COLO829 (cell line): ENCODE results near the gene DLX3.

ENCODE experiments used
- DNase-seq: peaks from one replicate; pipeline ENCODE4 v3.0.0; 2012; ENCODE audit warnings: low spot score

The DLX3 gene

GRCh38 chr17:50023520-50023919, 28.5 kb upstream of the DLX3 start:
- no peak for DNase-seq

GRCh38 chr17:50022463-50023130, 27.6 kb upstream of the DLX3 start:
- no peak for DNase-seq

- DNase-seq, result no peak
Measured at GRCh38 chr17:50021681-50022370, 26.8 kb upstream of the DLX3 start.

GRCh38 chr17:50020841-50021599, 26.0 kb upstream of the DLX3 start:
- DNase-seq, result no peak

GRCh38 chr17:50018909-50019308, 23.9 kb upstream of the DLX3 start:
- DNase-seq, result no peak

GRCh38 chr17:50015146-50015545, 20.1 kb upstream of the DLX3 start:
- DNase-seq, result no peak

- DNase-seq, result no peak
Measured at GRCh38 chr17:50014471-50015088, 19.6 kb upstream of the DLX3 start.

GRCh38 chr17:50013079-50013478, 18.1 kb upstream of the DLX3 start:
- DNase-seq, result no peak

GRCh38 chr17:50009282-50009681, 14.3 kb upstream of the DLX3 start:
- DNase-seq, result no peak

- DNase-seq, result no peak
Measured at GRCh38 chr17:50003911-50004310, 8.9 kb upstream of the DLX3 start.

GRCh38 chr17:49998836-49999511, 4.0 kb upstream of the DLX3 start:
- DNase-seq, result no peak

GRCh38 chr17:49997773-49998703, 3.0 kb upstream of the DLX3 start:
- peak; percentile 86 for DNase-seq

- no peak for DNase-seq
Measured at GRCh38 chr17:49997301-49997650, 2.3 kb upstream of the DLX3 start.

GRCh38 chr17:49996495-49997300, 1.7 kb upstream of the DLX3 start:
- DNase-seq, result peak; percentile 52

- no peak for DNase-seq
Measured at GRCh38 chr17:49996121-49996494, 1.1 kb upstream of the DLX3 start.

- no peak for DNase-seq
Measured at GRCh38 chr17:49994085-49995054, 654 bp downstream of the DLX3 start.

- DNase-seq, result no peak
Measured at GRCh38 chr17:49993423-49994060, 1.5 kb downstream of the DLX3 start.

GRCh38 chr17:49992933-49993422, 2.0 kb downstream of the DLX3 start:
- DNase-seq, result no peak
